Central memory CD4-positive, alpha-beta T cell (primary cell): ENCODE measurements around the gene KCNK13.
"Not testable (repeated sequence)": the region's sequence is repeated elsewhere in the genome, so short reads cannot be mapped to it uniquely, and the experiment has no call there.

Experiments used
- DNase-seq: peaks from one replicate; pipeline ENCODE4 v3.0.0; 2022

Gene KCNK13

GRCh38 chr14:90062127-90062794 is 467 bp downstream of the KCNK13 start:
- no peak for DNase-seq

GRCh38 chr14:90062822-90063539 is 1.2 kb downstream of the KCNK13 start:
- no peak for DNase-seq

GRCh38 chr14:90072350-90072749 is 10.6 kb downstream of the KCNK13 start:
- no peak for DNase-seq

- no peak for DNase-seq
Observed at GRCh38 chr14:90079576-90079975, 17.8 kb downstream of the KCNK13 start.

GRCh38 chr14:90087433-90087832 is 25.6 kb downstream of the KCNK13 start:
- DNase-seq, result no peak

DNA sequence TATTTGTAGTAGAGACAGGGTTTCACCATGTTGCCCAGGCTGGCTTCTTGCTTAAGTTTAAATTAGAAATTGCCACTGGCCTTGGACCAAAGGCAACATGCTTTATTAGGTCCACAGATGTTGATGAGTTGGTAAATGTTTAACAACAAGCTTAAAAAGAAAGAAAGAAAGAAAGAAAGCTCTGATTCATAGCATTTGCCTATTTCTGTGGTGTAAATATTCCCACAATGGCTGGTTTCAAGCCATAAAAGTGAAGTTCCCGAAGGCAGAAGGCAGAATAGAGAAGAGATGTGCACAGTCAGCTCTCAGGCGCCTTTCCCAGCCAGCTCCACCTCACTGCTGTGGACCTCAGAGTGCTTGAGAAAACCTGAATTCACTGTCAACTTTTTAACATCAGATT is 26.4 kb downstream of the KCNK13 start:
- no peak for DNase-seq

- not testable (repeated sequence) for DNase-seq
Observed at GRCh38 chr14:90089486-90089885, 27.7 kb downstream of the KCNK13 start.

GRCh38 chr14:90091393-90091792 is 29.6 kb downstream of the KCNK13 start:
- no peak for DNase-seq

GRCh38 chr14:90093942-90094595 is 32.3 kb downstream of the KCNK13 start:
- DNase-seq, result no peak

DNA sequence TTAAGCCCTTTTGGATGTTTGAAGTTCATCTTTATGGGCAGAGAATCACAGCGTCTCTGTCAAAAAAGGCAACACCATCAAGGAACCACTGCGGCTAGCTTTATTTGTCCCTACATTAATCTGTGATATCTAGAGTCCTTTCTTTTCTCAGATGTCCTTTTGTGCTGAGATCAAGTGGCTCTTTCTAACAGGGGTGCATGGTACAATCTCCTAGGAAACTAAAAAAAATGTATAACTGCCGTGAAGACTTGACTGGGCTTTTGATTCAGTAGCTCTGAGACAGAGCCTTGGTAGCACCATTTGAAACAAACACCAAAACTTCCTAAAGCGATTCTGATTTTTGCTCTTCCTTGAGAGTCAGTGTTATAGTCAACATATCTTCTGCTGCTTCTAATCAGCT is 33.3 kb downstream of the KCNK13 start:
- no peak for DNase-seq

- no peak for DNase-seq
Observed at GRCh38 chr14:90096566-90096965, 34.8 kb downstream of the KCNK13 start.

DNA sequence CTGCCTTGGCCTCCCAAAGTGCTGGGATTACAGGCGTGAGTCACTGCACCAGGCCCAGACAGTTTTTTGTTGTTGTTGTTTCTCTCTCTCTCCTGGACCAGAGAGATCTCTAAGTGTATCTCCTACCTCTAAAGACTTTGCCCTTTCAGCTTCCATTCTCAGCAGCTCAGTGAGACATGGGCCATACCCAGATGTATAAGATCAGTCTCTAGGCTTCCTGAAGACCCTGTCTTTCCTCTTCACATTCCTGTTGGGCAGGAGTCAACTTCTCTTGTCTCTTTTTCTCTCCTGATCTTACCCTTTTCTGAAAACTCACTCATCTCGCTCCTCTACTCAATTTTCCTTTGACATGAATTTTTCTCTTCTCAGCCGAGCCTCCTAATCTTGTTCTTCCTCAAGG is 42.0 kb downstream of the KCNK13 start:
- no peak for DNase-seq

DNA sequence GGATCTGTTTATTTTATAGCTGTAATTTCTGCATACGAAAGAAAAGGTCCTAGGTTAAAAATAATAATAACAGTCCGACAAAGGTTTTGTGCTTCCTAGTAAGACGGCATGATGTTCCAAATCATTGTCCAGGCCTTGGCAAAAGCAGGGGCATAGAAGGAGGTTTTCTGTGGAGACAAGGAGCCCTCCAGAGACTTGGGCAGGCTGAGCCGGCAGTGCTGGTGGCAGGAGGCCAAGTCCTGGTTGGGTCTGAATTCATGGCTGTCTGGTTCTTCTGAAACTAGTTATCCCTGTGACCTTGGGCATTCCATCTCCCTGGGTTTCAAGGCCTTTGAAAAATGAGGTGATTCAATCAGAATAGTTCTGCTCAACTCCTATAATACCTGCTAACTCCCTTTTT is 44.0 kb downstream of the KCNK13 start:
- no peak for DNase-seq

DNA sequence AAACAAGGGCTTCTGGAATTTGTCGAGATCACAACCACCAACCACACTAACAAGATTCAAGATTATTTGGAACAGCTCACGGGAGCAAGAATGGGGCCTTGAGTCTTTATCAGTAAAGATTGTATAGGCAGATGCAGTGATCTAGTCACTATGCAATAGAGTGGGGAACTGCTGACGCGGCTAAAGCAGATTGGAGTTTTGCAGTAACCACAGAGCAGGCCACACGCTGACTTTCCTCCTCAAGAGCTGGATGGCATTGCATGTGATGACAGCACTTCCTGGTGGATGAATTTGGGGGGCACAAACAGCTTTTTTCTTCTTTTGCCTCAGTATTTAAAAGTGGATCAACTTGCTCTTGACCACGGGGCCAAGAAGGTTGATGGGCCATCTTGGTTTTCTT is 46.0 kb downstream of the KCNK13 start:
- no peak for DNase-seq

DNA sequence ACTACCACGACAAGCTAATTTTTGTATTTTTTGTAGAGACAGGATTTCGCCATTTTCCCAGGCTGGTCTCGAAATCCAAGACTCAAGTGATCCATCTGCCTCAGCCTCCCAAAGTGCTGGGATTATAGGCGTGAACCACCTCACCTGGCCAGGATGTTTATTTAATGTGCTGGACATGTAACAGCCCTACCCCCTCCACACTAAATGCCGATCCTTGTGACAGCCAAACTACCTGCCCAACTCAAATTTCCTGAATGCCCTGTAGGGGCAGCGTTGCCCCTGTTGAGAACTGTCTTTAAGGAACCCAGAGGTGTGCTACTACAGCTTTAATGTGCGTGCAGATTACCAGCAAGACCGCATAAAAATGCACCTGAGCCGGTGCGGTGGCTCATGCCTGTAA is 48.1 kb downstream of the KCNK13 start:
- no peak for DNase-seq

GRCh38 chr14:90111895-90112534 is 50.2 kb downstream of the KCNK13 start:
- DNase-seq, result no peak

- DNase-seq, result no peak
Observed at GRCh38 chr14:90114554-90114953, 52.8 kb downstream of the KCNK13 start.

DNA sequence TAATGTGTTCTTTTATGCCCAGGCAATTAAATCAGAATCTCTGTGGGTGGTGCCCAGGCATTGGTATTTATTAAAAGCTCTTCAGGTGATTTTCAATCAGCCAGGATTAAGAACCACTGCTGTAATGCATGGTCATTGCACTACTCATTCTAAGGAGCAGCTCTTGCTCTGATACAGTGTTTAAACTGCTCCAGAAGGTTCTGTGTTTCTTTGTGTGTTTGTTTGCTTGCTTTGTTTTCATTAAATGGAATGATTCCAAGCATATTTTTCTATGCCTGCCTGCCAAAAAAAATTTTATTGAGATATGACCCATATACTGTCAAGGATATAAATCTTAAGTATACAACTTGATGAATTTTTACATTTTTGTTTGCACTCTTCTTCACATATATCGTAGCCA is 54.0 kb downstream of the KCNK13 start:
- DNase-seq, result no peak

GRCh38 chr14:90116444-90116843 is 54.6 kb downstream of the KCNK13 start:
- DNase-seq, result no peak

- no peak for DNase-seq
Observed at GRCh38 chr14:90118027-90118426, 56.2 kb downstream of the KCNK13 start.

DNA sequence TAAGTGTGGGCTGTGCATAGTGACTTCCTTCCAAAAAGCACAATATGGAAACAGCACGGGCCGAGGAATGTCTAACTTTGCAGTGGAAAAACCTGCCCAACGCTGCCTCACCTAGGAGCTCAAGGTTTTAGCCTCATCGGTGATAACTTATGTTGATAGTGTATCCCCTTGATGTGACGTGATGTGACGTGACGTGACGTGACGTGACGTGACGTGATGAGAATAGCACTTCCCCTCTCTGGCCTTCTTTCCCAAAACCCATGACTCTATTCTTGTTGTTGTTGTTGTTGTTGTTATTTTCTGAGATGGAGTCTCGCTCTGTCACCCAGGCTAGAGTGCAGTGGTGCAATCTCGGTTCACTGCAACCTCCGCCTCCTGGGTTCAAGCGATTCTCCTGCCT is 64.5 kb downstream of the KCNK13 start:
- no peak for DNase-seq

DNA sequence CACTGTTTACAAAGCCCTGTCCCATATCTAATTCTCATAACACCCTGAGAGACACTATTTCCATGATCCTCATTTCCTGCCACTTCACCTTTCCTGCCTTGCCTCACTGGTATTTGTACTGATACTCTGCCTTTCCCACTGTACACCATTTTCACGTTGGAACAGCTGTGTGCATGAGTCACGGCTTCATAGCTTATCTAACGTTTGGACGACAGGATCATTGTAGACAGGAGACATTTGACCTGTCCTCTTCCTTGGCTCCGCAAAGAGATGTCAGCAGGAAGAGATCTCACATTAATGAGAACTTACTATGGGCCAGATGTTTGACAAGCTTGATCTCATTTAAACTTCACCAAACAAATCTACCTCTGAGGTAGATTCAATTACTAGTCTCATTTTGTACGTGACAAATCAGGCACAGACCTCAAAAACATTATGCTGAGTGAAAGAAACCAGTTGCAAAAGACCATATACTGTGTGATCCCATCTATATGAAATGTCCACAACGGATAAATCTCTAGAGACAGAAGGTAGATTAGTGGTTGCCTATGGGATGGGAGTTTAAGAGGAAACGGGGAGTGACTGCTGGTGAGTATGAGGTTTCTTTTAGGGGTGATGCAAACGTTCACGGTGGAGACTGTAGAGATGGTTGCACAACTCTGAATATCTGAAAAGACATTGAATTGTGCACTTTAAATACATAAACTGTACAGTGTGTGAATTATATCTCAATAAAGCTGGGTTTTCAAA is 71.2 kb downstream of the KCNK13 start:
- no peak for DNase-seq

- DNase-seq, result no peak
Observed at GRCh38 chr14:90136904-90137303, 75.1 kb downstream of the KCNK13 start.
